SK-MEL-5 (cell line): Measurements from ENCODE around the gene SH3BP5. TPM values are rescaled to one million over a fixed set of nuclear protein-coding genes. Genes with fewer than 3 reads are reported as not detected.
A peak's percentile ranks its signal among the peaks of the same experiment; 100 is the strongest.

Experiments
- DNase-seq: peaks from one replicate; pipeline ENCODE4 v3.0.0-alpha.2; 2016; ENCODE audit warnings: low read depth, low spot score
- in situ Hi-C: cut with HindIII; loops from 2 replicates; pipeline ENCODE4 v1.10.0; 2016; ENCODE audit warnings: low sequenced_read_pairs, high pct_unique_total_duplicates, low pct_unique_long_range_greater_than_20kb
- total RNA-seq: library from RNA; depleted of rRNA; stranded (reverse); fragments of >200 nt; shearing (Covaris generic); gene quantifications from 2 replicates; pipeline ENCODE4 v1.2.3, GENCODE V29; 2014

Gene SH3BP5
- total RNA-seq, 1 experiment from 2014 or later, result 49.3 TPM

- in situ Hi-C loops, result no loop called here
- DNase-seq, result no peak
Observed at GRCh38 chr3:15290736-15291135, 41.6 kb downstream of the SH3BP5 start.

GRCh38 chr3:15289661-15290060 is 42.7 kb downstream of the SH3BP5 start:
- peak; percentile 57 for DNase-seq
- in situ Hi-C loops, result no loop called here

GRCh38 chr3:15288331-15289035 is 43.9 kb downstream of the SH3BP5 start:
- in situ Hi-C loops, result no loop called here
- no peak for DNase-seq

GRCh38 chr3:15287565-15288330 is 44.6 kb downstream of the SH3BP5 start:
- DNase-seq, result peak; percentile 46
- in situ Hi-C loops, result no loop called here

GRCh38 chr3:15286022-15286421 is 46.4 kb downstream of the SH3BP5 start:
- no peak for DNase-seq
- in situ Hi-C loops, result no loop called here

GRCh38 chr3:15284121-15284889 is 48.1 kb downstream of the SH3BP5 start:
- in situ Hi-C loops, result no loop called here
- DNase-seq, result peak; percentile 63

- in situ Hi-C loops, result no loop called here
- DNase-seq, result no peak
Observed at GRCh38 chr3:15283702-15284101, 48.7 kb downstream of the SH3BP5 start.

- DNase-seq, result peak; percentile 36
- in situ Hi-C loops, result no loop called here
Observed at GRCh38 chr3:15281817-15282216, 50.6 kb downstream of the SH3BP5 start.

GRCh38 chr3:15280853-15281532 is 51.4 kb downstream of the SH3BP5 start:
- in situ Hi-C loops, result no loop called here
- DNase-seq, result no peak

GRCh38 chr3:15279671-15280402 is 52.5 kb downstream of the SH3BP5 start:
- in situ Hi-C loops, result no loop called here
- no peak for DNase-seq

GRCh38 chr3:15279205-15279604 is 53.2 kb downstream of the SH3BP5 start:
- no peak for DNase-seq
- in situ Hi-C loops, result no loop called here

- DNase-seq, result no peak
- in situ Hi-C loops, result no loop called here
Observed at GRCh38 chr3:15277861-15278500, 54.4 kb downstream of the SH3BP5 start.

GRCh38 chr3:15276028-15276724 is 56.2 kb downstream of the SH3BP5 start:
- DNase-seq, result peak; percentile 77

GRCh38 chr3:15273227-15273626 is 59.2 kb downstream of the SH3BP5 start:
- DNase-seq, result no peak
- in situ Hi-C loops, result no loop called here

More at GRCh38 chr3:15276028-15276724, 56.2 kb downstream of the SH3BP5 start:
- in situ Hi-C loops, result no loop called here

GRCh38 chr3:15272426-15273196 is 59.8 kb downstream of the SH3BP5 start:
- in situ Hi-C loops, result no loop called here
- DNase-seq, result no peak
